Measurements from ENCODE around the gene HBZ. TPM values are rescaled to one million over a fixed set of nuclear protein-coding genes. Genes with fewer than 3 reads are reported as not detected.

Gene HBZ
- total RNA-seq, 1 donor, result not detected

Small RNA genes lying within 50 kb of the gene (small RNA-seq; reads per million reads assigned to genes)
- gene RF00019, result not detected

Other genes starting within 250 kb of the HBZ start
- 9.4 TPM for gene POLR3K, start 99.0 kb upstream of the HBZ start, total RNA-seq
- gene SNRNP25, start 98.8 kb upstream of the HBZ start, total RNA-seq, result 12.4 TPM
- 11.3 TPM for gene RHBDF1, start 80.0 kb upstream of the HBZ start, total RNA-seq
- 194 TPM for gene MPG, start 74.4 kb upstream of the HBZ start, total RNA-seq
- gene NPRL3, start 14.0 kb upstream of the HBZ start, total RNA-seq, result 36.9 TPM
- 1.3 TPM for gene HBM, start 13.3 kb downstream of the HBZ start, total RNA-seq
- 169 TPM for gene HBA2, start 20.2 kb downstream of the HBZ start, total RNA-seq
- gene HBA1, start 24.0 kb downstream of the HBZ start, total RNA-seq, result 192 TPM
- 3.8 TPM for gene HBQ1, start 27.8 kb downstream of the HBZ start, total RNA-seq
- 50.4 TPM for gene LUC7L, start 76.8 kb downstream of the HBZ start, total RNA-seq
- 47.4 TPM for gene FAM234A, start 82.2 kb downstream of the HBZ start, total RNA-seq
- 1.3 TPM for gene RGS11, start 123.3 kb downstream of the HBZ start, total RNA-seq
- 0.27 TPM for gene ARHGDIG, start 127.9 kb downstream of the HBZ start, total RNA-seq
- 0.27 TPM for gene PDIA2, start 130.5 kb downstream of the HBZ start, total RNA-seq
- gene AXIN1, start 200.1 kb downstream of the HBZ start, total RNA-seq, result 45.8 TPM
- 56.0 TPM for gene MRPL28, start 217.9 kb downstream of the HBZ start, total RNA-seq
- gene PGAP6, start 229.3 kb downstream of the HBZ start, total RNA-seq, result 88.3 TPM
- 170 TPM for gene NME4, start 244.6 kb downstream of the HBZ start, total RNA-seq
- 13.5 TPM for gene DECR2, start 249.2 kb downstream of the HBZ start, total RNA-seq